Common myeloid progenitor, CD34-positive (primary cell): ENCODE results near the gene GSTT4.

ENCODE experiments used
- CTCF ChIA-PET: fragments of 350-600 bp; sonication (Branson Sonifier 250); formaldehyde crosslinking; loops from one replicate; lab custom pipeline; 2021; ENCODE audit warnings: antibody characterized with exemption; lab: Charles Lee
- POLR2A ChIA-PET: fragments of 350-600 bp; sonication (Branson Sonifier 250); formaldehyde crosslinking; loops from one replicate; lab custom pipeline; 2021; ENCODE audit warnings: antibody characterized with exemption; lab: Charles Lee
- DNase-seq, 3 donors: peaks; one replicate each; pipeline versions ENCODE4 v3.0.0 to v3.0.0-alpha.2; 2013
- H3K27ac ChIP-seq, 2 experiments: 1 replicate in 1 of 2; 2 replicates in 1 of 2; pipeline ENCODE4 v1.7.0; 2013; ENCODE audit warnings: inconsistent platforms in 2 of 2, low read length in 2 of 2, mild to moderate bottlenecking in 2 of 2, low read depth in 1 of 2, moderate library complexity in 1 of 2; ENCODE audit not compliant: severe bottlenecking in 2 of 2, insufficient read depth in 1 of 2, poor library complexity in 1 of 2
- H3K27me3 ChIP-seq, 5 experiments: replicated peaks in 2 of 5; 1 replicate in 3 of 5; 2 replicates in 2 of 5; pipeline versions ENCODE4 v1.6.1 to v1.7.0; 2013; ENCODE audit warnings: low read length in 4 of 5, mild to moderate bottlenecking in 2 of 5, moderate library complexity in 2 of 5, inconsistent platforms in 1 of 5; ENCODE audit not compliant: insufficient read depth in 5 of 5, control insufficient read depth in 4 of 5
- H3K36me3 ChIP-seq, 4 experiments: 1 replicate in 2 of 4; 2 replicates in 2 of 4; pipeline versions ENCODE4 v1.6.1 to v1.7.0; 2013; ENCODE audit warnings: low read length in 3 of 4, control low read depth in 1 of 4, mild to moderate bottlenecking in 1 of 4; ENCODE audit not compliant: control insufficient read depth in 4 of 4, insufficient read depth in 4 of 4
- H3K4me1 ChIP-seq, 4 experiments: 1 replicate in 3 of 4; 2 replicates in 1 of 4; pipeline versions ENCODE4 v1.6.1 to v1.7.1; 2013; ENCODE audit warnings: low read length in 3 of 4, mild to moderate bottlenecking in 3 of 4, control low read depth in 1 of 4, inconsistent platforms in 1 of 4, moderate library complexity in 1 of 4; ENCODE audit not compliant: control insufficient read depth in 4 of 4, insufficient read depth in 4 of 4; ENCODE audit errors: control extremely low read depth in 1 of 4
- H3K4me3 ChIP-seq, 7 experiments: 1 replicate in 4 of 7; 2 replicates in 3 of 7; pipeline versions ENCODE4 v1.5.1 to v1.7.0; 2013; ENCODE audit warnings: mild to moderate bottlenecking in 7 of 7, low read length in 6 of 7, moderate library complexity in 6 of 7, inconsistent platforms in 2 of 7, low read depth in 2 of 7, control low read depth in 1 of 7; ENCODE audit not compliant: insufficient read depth in 4 of 7, control insufficient read depth in 1 of 7; ENCODE audit errors: extremely low read depth in 1 of 7
- H3K9me3 ChIP-seq, 5 experiments: 1 replicate in 4 of 5; 2 replicates in 1 of 5; pipeline versions ENCODE4 v1.6.1 to v1.7.1; 2013; ENCODE audit warnings: low read length in 4 of 5, mild to moderate bottlenecking in 2 of 5, inconsistent platforms in 1 of 5, low read depth in 1 of 5, moderate library complexity in 1 of 5; ENCODE audit not compliant: control insufficient read depth in 4 of 5, insufficient read depth in 2 of 5; ENCODE audit errors: control extremely low read depth in 1 of 5
- WGBS: methylation state at CpG from one replicate; pipeline ENCODE4 v1.1.5; 2013; ENCODE audit not compliant: insufficient coverage; 5-methylcytosine and 5-hydroxymethylcytosine counted together

The GSTT4 gene

GRCh38 chr22:24010018-24010391, 4.8 kb upstream of the GSTT4 start:
- no peaks in the 10 kb centered on the region for H3K36me3 ChIP-seq
- H3K4me1 ChIP-seq, result peaks cover 3 to 15% (median 14%) of the 10 kb centered on the region in 4 experiments
- no peak for DNase-seq
- CTCF ChIA-PET, result no interaction called here
- H3K4me3 ChIP-seq, result no peak overlapping the region
- H3K9me3 ChIP-seq, result no peaks in the 10 kb centered on the region
- H3K27ac ChIP-seq, result no peak overlapping the region
- no peaks in the 10 kb centered on the region for H3K27me3 ChIP-seq
- POLR2A ChIA-PET, result no interaction called here
- WGBS, result 100% methylated on average over 2 of the region's 2 CpGs

- Histone ChIP-seq H3K4me3 (no peak overlapping the region), H3K36me3 (no peaks in the 10 kb centered on the region), H3K27ac (no peak overlapping the region), H3K4me1 (peaks cover 3 to 15% (median 14%) of the 10 kb centered on the region in 4 experiments), H3K9me3 (no peaks in the 10 kb centered on the region), H3K27me3 (no peaks in the 10 kb centered on the region)
- POLR2A ChIA-PET, result no interaction called here
- WGBS, result 94% methylated on average over 6 of the region's 7 CpGs
- DNase-seq, result peak in 1 of 3 donors; percentile 56
- CTCF ChIA-PET, result no interaction called here
Observed at GRCh38 chr22:24009227-24010017, 4.2 kb upstream of the GSTT4 start.

GRCh38 chr22:24008381-24009226, 3.4 kb upstream of the GSTT4 start:
- Histone ChIP-seq H3K9me3 (no peaks in the 10 kb centered on the region), H3K27me3 (peaks cover 0 to 5% (median 0%) of the 10 kb centered on the region in 5 experiments), H3K4me3 (no peak overlapping the region), H3K4me1 (peaks cover 3 to 15% (median 14%) of the 10 kb centered on the region in 4 experiments), H3K27ac (no peak overlapping the region), H3K36me3 (no peaks in the 10 kb centered on the region)
- WGBS, result 100% methylated on average over 1 of the region's 6 CpGs
- POLR2A ChIA-PET, result no interaction called here
- CTCF ChIA-PET, result interaction anchor here (1.0 kb wide), 1 partner anchor 167 kb away, joined by 4 read pairs; no protein-coding TSS in a partner anchor
- no peak for DNase-seq

- H3K4me3 ChIP-seq, result no peak overlapping the region
- no peak for DNase-seq
- peaks cover 0 to 5% (median 0%) of the 10 kb centered on the region in 5 experiments for H3K27me3 ChIP-seq
- ChIA-PET CTCF (interaction anchor here (1.0 kb wide), 1 partner anchor 168 kb away, joined by 4 read pairs; no protein-coding TSS in a partner anchor), POLR2A (no interaction called here)
- 100% methylated on average over 1 of the region's 1 CpG for WGBS
- H3K27ac ChIP-seq, result no peak overlapping the region
- H3K4me1 ChIP-seq, result peaks cover 3 to 15% (median 14%) of the 10 kb centered on the region in 4 experiments
- H3K9me3 ChIP-seq, result no peaks in the 10 kb centered on the region
- no peaks in the 10 kb centered on the region for H3K36me3 ChIP-seq
Observed at GRCh38 chr22:24008022-24008283, 2.7 kb upstream of the GSTT4 start.

GRCh38 chr22:24007253-24008021, 2.2 kb upstream of the GSTT4 start:
- H3K27ac ChIP-seq, result no peak overlapping the region
- 94% methylated on average over 7 of the region's 8 CpGs for WGBS
- peaks cover 0 to 5% (median 0%) of the 10 kb centered on the region in 5 experiments for H3K27me3 ChIP-seq
- no peak overlapping the region for H3K4me3 ChIP-seq
- POLR2A ChIA-PET, result no interaction called here
- H3K4me1 ChIP-seq, result peaks cover 2 to 13% (median 10%) of the 10 kb centered on the region in 4 experiments
- no peak for DNase-seq
- no peaks in the 10 kb centered on the region for H3K36me3 ChIP-seq
- CTCF ChIA-PET, result interaction anchor here (1.0 kb wide), 1 partner anchor 168 kb away, joined by 4 read pairs; no protein-coding TSS in a partner anchor
- H3K9me3 ChIP-seq, result no peaks in the 10 kb centered on the region

GRCh38 chr22:24006914-24007214, 1.6 kb upstream of the GSTT4 start:
- Histone ChIP-seq H3K27me3 (peaks cover 0 to 5% (median 0%) of the 10 kb centered on the region in 5 experiments), H3K9me3 (no peaks in the 10 kb centered on the region), H3K4me1 (peaks cover 0 to 7% (median 5%) of the 10 kb centered on the region in 4 experiments), H3K36me3 (no peaks in the 10 kb centered on the region), H3K4me3 (no peak overlapping the region), H3K27ac (no peak overlapping the region)
- DNase-seq, result no peak
- WGBS, result 92% methylated on average over 6 of the region's 6 CpGs
- ChIA-PET POLR2A (no interaction called here), CTCF (no interaction called here)
